HG02852 (cell line): ENCODE data around the gene NDRG3.
"Not testable (repeated sequence)": the region's sequence is repeated elsewhere in the genome, so short reads cannot be mapped to it uniquely, and the experiment has no call there.

Experiments
- ATAC-seq: cut with Tn5 transposase; IDR thresholded peaks from one replicate; pipeline ENCODE4 v1.9.1; 2021; ENCODE audit warnings: mild to moderate bottlenecking, moderate library complexity; ENCODE audit not compliant: unreplicated experiment

The NDRG3 gene

DNA sequence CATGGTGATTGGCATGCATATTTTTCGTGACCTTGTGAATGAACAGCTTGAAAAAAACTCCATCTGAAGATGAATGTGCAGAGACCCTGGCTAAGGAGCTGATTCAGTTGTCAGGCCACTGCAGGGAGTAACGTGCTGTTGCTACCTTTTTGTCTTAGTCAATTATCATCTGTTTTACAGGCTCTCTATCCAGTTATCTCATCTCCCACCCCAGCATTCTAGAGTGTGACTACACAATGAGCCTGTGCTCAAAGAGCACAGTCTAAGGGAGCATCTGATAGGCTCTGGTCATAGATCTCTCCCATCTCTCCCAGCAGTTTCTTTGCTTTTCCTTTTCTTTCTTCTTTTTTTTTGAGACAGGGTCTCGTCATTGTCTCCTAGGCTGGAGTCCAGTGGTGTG is 45.5 kb downstream of the NDRG3 start:
- ATAC-seq, result no peak

DNA sequence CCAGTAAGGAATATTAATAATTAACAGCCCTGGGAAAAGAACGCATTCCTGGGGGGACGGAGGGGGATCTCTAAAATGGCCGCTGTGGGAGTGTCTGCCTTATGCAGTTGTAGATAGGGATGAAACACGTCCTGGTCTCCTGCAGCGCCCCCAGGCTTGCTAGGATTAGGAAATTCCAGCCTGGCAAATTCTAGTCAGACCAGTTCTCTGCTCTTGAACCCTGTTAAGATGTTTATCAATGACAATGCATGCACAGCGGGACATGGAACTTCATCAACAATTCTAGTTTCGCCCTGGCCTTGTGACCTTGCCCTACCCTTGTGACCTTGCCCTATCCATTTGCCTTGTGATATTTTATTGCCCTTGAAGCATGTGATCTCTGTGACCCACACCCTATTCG is 50.4 kb downstream of the NDRG3 start:
- ATAC-seq, result not testable (repeated sequence)

DNA sequence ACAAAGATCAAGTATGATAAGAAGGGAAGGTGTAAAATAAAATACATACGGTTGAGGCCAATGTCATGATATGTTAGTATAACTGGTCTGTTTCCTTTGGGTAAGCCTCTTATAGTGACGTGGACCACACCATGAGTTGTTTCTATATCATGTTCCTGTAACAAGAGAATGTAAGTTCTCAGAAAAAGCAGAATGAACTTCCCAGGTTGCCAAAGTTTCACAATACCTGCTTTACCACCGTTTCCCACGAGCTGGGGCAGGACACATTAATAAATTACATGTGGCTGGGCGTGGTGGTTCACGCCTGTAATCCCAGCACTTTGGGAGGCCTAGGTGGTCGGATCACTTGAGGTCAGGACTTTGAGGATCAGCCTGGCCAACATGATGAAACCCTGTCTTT is 57.3 kb downstream of the NDRG3 start:
- no peak for ATAC-seq

DNA sequence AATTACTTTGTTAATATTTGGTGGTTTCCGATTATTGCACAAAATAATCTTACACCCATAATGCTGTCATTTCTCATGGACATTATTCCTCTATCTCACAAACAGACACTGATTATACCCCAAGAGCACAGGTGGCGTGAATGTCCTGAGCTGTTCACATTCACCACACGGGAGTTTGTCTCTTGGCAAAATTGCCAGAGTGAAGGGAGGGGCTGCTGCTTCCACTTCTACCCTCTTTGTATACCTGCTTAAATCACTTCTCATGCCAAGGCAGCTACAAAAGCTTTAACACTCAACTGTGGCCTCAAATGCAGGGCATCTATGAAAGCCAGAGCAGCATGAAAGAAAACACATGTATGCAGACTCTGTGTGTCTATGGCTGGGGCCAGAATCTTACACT is 58.0 kb downstream of the NDRG3 start:
- ATAC-seq, result no peak

DNA sequence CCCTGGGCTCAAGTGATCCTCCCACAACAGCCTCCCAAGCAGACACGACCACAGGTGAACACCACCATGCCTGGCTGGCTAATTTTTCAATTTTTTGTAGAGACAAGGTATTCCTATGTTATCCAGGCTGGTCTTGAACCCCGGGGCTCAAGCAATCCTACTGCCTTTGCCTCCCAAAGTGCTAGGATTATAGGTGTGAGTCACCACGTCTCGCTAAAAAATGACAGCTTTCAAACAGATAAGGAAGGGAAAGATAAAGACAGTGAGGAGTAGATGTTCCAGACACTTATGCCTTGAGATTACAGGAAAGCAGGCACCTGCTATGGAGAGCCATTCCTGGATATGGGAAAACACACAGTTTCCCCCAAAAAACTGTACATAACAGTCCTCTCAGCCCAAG is 58.9 kb downstream of the NDRG3 start:
- ATAC-seq, result no peak

DNA sequence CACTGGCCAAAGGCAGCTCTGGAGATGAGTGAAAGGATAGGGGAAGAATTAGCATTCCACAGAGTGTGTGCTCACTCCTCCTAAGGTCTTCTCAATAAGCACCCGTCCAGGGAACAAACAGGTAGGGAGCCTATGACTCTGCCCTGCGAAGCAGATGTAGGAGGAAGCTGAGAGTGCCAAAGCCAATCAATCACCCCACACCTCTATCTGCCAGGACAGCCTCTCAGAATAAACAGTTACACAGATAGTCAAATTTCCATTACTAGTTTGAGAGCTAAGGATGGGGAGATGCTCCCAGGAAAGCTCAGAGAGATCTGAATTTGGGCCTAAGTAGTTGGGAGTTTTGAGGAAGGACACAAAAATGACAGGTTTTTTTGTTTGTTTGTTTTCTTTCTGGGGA is 59.4 kb downstream of the NDRG3 start:
- no peak for ATAC-seq

DNA sequence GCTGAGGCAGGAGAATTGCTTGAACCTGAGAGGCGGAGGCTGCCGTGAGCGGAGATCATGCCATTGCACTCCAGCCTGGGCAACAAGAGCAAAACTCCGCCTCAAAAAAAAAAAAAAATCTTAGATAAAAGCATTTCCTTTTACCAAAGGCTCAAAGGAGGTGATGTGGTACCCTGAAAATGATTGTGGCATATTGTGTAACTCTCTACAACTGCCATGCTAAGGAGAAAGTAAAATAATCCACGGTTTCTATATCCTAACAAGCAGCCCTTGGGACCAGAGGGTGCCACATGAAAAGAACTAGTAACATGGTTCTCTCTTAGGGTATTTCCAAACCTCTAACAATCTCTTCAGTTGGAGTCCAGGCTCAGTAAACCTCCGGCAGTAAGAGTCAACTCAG is 61.1 kb downstream of the NDRG3 start:
- no peak for ATAC-seq

DNA sequence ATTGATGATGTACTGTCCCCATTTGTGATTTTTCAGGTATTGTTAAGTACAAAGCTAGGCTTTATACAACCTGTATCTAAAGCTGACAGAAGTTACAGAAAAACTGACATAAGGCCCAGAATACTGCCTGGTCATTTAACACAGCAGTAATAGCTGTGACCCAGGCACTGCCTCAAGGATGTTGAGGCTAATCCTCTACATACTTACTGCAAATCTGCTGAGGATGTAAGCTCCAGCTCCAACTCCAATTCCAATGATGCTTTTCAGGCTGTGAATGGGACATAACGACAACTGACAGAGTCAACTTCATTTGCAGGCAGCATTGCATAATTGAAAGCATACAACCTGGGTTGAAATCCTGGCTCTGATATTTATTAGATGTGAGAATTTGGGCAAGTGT is 63.6 kb downstream of the NDRG3 start:
- no peak for ATAC-seq

DNA sequence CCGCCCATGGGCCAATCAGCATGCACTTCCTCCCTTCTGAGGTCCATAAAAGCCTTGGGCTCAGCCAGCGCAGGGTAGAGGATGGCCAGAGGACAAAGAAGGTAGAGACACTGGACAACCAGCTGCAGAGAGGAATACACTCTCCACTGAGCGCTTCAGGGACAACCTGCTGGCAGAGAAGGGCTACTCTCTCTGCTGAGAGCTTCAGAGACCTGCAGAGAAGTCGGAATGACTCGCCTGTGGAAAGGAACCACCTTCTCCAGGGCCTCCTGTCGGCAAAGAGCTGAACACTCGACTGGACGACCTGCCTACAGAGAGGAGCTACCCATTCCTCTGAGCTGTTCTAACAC is 68.5 kb downstream of the NDRG3 start:
- no peak for ATAC-seq

DNA sequence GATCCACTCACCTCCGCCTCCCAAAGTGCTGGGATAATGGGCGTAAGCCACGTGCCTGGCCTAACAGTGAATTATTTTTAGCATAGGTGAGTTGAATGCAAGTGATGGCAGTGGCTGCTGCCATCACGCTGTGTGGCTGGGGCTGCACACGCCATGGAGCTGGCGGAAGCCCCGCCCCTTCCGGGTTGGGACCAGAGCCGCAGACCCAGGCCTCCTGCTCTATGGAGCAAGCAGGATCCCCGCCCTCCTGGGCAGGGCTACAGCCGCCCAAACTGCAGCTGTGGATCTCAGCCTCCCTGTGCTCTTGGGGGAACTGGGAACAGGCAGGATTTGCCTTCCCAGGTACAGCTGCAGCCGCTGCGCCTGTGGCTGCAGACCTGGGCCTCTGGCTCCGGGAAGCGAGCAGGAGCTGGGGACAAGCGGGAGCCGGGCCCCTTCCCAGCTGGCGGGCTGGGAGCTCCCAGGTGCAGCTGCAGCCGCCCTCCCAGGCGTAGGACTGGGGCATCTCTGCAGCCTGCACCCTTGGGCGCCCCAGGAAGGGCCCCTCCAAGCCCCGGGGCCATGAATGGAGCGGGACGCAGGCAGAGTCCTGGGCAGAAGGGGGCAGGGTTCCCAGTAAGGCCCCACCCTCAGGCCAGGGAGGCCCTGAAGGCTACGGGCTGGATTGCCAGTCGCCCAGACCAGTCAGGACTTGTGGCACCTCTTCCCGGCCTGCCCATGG is 69.0 kb downstream of the NDRG3 start:
- ATAC-seq, result no peak

DNA sequence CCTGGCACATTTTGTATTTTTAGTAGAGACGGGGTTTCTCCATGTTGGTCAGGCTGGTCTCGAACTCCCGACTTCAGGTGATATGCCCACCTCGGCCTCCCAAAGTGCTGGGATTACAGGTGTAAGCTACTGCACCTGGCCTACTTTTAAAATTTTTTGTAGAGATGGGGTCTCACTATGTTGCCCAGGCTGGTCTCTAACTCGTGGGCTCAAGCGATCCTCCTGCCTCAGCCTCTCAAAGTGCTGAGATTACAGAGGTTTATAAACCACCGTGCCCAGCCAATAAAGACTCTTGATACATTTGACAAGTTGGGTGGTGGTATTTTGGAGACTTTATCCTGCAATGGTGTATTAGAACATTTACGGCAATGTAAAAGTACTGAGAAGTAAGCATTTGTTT is 70.3 kb downstream of the NDRG3 start:
- ATAC-seq, result not testable (repeated sequence)

DNA sequence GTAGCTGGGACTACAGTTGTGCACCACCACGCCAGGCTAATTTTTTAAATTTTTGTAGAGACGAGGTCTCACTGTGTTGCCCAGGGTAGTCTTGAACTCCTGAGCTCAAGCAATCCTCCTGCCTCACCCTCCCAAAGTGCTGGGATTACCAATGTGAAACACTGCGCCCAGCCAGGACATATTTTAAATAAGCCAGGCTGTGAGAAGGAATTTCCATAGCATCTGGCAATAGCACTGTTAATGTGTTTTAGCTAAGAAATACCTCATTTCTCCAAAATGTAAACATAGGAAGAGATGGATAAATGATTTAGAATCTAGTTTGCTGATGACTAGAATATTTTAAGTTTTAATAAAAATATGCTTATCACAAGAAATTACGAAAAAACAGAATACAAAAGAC is 72.9 kb downstream of the NDRG3 start:
- ATAC-seq, result no peak

DNA sequence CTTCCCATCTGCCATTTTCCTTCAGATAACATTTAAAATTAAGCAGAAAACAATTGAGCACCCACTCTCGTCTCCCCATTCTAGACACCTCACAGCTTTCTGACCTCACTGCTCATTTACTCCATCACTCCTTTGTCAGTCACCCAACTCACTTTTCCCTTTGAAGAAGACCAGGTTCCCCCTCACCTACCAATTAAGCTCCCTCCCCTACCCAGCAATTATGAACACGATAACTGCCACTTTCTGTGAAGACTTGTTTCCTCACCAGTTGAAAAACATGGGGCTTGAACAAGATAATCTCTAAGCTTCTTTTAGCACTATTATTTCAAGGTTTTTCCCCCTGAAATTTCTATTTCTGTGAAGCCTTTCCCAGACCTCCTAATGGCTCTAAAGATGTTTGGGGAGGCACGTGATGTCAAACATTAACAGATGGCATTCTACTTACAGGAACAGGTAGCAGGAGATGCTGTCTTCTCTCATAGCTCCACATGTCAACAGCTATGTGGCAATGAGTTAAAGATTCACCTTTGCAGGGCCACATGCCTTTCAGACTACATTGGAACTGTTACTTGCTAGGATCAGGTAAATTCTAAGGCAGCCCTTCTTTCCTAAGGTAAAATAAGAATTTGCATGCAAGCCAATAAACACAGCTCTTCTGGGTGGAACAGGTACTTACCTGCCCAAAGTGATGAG is 75.1 kb downstream of the NDRG3 start:
- no peak for ATAC-seq

DNA sequence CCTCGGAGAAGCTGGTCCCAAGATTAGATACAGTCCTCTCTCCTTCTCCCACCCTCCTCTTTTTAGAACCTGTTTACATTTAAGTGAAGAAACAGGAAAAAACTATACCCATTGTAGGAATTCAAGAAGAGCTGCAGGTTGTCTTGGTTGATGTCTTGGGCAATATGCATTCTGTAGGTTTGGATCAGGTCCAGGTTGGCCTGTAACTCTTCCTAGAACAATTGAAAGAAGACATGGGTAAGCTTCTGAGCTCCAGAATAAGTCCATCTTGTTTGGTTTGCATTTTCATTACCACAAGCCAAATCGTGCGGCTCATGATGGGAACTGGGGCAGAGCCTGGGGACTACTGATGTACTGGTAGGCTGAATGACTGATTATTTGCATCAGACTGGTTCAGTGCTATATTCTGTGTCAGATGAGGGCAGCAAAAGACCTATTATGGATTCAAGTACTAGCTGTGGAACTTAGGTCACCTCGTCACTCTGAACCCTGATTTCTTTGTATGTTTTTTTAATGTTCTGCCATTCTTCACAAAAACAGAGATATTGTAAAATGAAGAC is 79.6 kb downstream of the NDRG3 start:
- ATAC-seq, result no peak

DNA sequence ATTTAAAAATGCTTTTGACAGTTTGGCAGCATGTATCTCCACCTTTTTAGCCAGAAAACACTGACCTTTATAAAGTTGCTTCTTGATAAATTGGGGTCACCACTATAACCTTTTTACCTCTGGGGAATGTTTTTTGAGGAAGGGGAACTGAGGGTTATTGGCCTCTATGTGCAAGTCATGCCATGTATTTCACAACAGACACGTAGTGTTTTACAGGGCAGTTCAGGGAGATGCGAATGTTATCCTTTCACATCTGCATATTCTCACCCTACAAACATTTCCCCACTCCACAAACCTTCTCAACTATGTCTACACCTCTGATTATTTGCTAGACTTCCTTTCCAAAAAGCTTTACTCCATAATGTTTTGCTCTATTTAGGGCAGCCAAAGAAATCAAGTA is 82.9 kb downstream of the NDRG3 start:
- ATAC-seq, result no peak

DNA sequence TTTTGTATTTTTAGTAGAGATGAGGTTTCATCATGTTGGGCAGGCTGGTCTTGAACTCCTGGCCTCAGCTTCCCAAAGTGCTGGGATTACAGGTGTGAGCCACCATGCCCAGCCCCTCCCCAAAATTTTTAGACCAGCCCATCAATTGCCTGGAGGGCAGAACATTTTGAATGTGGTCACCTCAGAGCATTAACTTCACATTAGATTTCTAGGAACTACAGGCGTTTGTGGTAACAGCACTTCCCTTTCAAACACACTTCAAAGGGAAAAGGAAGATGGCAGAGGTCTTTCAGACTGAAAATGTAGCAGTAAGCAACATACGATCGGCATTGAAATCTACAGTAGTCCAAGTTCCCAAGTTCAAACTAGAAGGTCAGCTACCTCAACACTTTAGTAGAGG is 87.6 kb downstream of the NDRG3 start:
- no peak for ATAC-seq

DNA sequence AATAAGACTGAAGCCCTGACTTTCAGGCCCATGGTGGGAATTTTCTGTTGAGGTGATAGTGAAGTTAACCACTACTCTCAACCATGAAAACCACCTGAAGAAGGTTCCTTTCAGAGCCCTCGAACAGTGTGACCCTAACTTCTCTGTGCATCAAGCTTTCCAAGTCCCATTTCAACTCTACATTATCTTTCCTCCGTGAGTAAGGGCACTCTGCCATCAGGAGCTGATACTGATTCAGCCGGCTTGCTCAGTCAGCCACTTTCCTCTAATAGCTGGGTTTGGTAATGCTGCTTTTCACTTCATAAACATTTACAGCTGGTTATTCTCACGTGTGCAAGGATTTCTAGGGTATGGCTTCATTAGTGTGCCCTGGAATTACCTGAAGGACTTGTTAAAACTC is 89.2 kb downstream of the NDRG3 start:
- no peak for ATAC-seq

DNA sequence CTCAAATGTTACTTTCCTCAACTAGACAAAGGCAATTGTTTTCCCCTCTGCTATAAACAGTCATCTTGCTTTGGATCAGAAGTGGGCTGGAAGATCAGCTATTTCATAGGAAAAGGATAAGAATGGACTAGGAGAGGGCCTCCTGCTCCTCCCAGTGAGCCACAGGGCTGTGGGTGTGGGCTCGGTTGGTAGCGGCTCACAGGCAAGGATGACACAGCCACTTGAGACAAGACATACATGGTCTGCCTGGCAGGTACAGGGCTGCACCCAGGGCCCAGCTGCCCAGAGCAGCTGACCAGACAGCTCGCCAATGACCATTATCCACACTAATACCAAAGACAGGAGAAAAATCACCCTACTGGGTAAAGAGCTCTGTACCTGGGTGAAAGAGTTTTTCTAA is 90.9 kb downstream of the NDRG3 start:
- ATAC-seq, result no peak

DNA sequence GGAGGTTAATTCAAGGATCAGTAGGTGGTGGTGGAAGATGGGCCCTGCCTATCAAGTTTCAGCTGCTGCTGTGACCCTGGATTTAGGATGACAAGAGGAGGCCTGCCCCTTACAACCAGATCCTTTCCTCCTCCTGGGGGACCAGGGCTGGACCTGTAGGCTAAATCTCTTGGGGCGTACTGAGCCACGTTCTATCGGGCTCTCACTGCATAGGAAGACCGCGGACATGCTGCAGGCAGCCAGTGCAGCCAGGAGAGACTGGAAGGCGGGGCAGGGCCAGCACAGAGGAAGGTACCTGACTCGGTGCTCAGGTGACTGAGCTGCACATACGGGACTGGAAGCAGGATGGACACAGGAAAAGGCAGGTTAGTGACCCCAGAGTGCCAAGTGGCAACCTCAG is 91.4 kb downstream of the NDRG3 start:
- no peak for ATAC-seq

DNA sequence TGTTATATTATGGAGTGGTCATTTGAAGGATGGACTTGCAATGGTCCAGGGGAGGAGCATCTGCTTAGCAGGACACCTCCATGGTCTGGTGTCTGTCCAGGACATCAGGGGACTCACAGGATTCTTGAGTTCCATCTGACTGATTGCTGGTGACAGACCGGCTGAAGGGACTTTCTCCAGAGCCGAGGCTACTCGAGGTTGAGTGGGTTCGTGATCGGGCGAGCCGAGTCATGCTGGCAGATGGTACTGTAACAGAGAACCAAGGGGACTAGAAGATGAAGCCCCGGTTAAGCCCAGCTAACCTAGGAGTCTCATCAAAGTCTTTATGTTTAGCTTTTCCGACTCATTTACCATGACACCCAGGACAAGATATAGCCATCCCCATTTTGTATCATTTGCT is 92.4 kb downstream of the NDRG3 start:
- ATAC-seq, result no peak

DNA sequence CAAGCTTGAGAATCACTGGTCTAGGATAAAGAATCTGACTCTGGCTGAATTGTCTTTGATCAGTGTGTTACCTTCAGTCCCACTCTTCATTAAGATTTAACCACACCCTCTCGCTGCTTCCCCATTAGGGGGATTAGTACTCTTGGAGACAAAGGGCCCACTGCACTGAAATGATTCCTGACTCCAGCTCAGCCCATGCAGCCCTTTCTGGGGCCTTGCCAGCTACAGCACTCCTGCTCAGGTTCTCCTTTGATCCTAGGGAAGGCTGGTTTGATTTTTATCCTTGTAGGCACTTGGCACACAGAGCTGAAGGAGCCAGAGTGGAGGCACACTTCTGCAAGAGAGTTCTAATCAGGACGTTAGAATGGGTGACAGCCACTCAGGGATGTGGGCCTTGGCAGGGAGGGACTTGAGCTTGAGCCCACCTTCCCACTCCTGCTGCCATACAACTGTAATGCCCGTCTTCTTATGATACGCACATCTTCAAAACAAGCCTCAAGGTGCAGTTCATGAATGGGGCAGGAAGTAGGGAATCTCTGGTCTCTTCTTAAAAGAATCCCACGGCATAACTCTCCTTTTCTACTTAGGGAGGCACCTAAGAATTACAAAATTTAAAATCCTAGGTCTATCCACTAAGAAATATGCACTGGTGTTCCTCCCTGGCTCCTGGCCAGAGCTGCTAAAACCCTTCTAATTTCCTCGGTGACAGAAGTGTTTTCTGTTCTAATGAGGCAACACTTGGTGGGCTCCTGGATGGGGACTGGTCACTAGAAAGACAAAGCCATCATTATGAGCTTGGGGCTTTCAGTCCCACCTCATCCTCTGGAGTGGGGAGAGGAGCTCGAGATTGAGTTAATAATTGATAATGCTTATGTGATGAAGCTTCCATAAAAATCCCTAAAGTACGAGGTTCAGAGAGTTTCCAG is 98.4 kb downstream of the NDRG3 start:
- no peak for ATAC-seq

DNA sequence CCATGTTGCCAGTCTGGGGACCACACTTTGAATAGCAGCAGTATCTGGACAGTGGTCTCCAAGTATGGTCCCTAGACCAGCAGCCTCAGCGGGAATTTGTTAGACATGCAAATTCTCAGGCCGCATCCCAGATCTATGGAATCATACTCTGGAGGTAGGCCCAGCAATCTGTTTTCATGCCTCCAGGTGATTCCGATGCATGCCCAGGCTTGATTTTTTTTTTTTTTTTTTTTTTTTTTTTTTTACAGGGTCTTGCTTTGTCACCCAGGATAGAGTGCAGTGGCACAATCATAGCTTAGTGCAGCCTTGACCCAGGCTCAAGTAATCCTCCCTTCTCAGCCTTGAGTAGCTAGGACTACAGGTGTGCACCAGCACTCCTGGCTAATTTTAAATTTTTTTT is 99.2 kb downstream of the NDRG3 start:
- no peak for ATAC-seq
